Measurements from ENCODE around the gene STOML2. TPM values are rescaled to one million over a fixed set of nuclear protein-coding genes. Genes with fewer than 3 reads are reported as not detected.

STOML2 gene
- total RNA-seq, 2 experiments from 2014 or later = 208 to 211 TPM

GRCh38 chr9:35111001-35111933 lies 8.3 kb upstream of the STOML2 start:
- intact Hi-C loops (cut with micrococcal nuclease) = loop anchor here (10.0 kb wide), 1 partner anchor 444 kb away; no protein-coding TSS in a partner anchor
- POLR2A ChIA-PET = interaction anchor here (0.8 to 2.5 kb wide), 8 partner anchors 15 to 621 kb away, joined by 3 to 10 read pairs (median 4); partner anchors contain the start of genes CREB3, FANCG, PIGO and VCP
- peak; percentile 81 for ATAC-seq

GRCh38 chr9:35110327-35110761 lies 7.4 kb upstream of the STOML2 start:
- intact Hi-C loops (cut with micrococcal nuclease) = loop anchor here (10.0 kb wide), 1 partner anchor 444 kb away; no protein-coding TSS in a partner anchor
- Mint-ChIP-seq H3K9me3 (no peaks in the 10 kb centered on the region), H3K4me3 (peak overlapping the region; percentile 65), H3K27me3 (no peaks in the 10 kb centered on the region), H3K4me1 (ENCODE audit: low read depth) (peaks cover 41% of the 10 kb centered on the region), H3K27ac (no peak overlapping the region), H3K36me3 (ENCODE audit: low read depth) (no peaks in the 10 kb centered on the region)
- DNase-seq (peak; percentile 9), ATAC-seq (no peak)
- ChIA-PET CTCF (interaction anchor here (0.8 to 2.9 kb wide), 7 partner anchors 13 to 446 kb away, joined by 3 to 17 read pairs (median 3); partner anchors contain the start of genes FANCG and PIGO), POLR2A (interaction anchor here (0.8 to 2.2 kb wide), 3 partner anchors 14 to 38 kb away, joined by 3 to 9 read pairs (median 4); partner anchors contain the start of genes PIGO and VCP)
- no peak for TF ChIP-seq CTCF (IDR thresholded peaks at IDR 0.05)

More at GRCh38 chr9:35111001-35111933, 8.3 kb upstream of the STOML2 start:
- TF ChIP-seq CTCF (IDR thresholded peaks at IDR 0.05) = no peak
- H3K4me3 Mint-ChIP-seq = peak overlapping the region; percentile 65
- DNase-seq = peak; percentile 98
- CTCF ChIA-PET = interaction anchor here (0.8 to 2.9 kb wide), 7 partner anchors 8 to 447 kb away, joined by 3 to 17 read pairs (median 3); partner anchors contain the start of genes FANCG, PIGO and STOML2
- no peaks in the 10 kb centered on the region for H3K27me3 Mint-ChIP-seq
- H3K36me3 Mint-ChIP-seq (ENCODE audit: low read depth) = no peaks in the 10 kb centered on the region
- peaks cover 43% of the 10 kb centered on the region for H3K4me1 Mint-ChIP-seq (ENCODE audit: low read depth)
- H3K27ac Mint-ChIP-seq = peak overlapping the region; percentile 70
- no peaks in the 10 kb centered on the region for H3K9me3 Mint-ChIP-seq

DNA sequence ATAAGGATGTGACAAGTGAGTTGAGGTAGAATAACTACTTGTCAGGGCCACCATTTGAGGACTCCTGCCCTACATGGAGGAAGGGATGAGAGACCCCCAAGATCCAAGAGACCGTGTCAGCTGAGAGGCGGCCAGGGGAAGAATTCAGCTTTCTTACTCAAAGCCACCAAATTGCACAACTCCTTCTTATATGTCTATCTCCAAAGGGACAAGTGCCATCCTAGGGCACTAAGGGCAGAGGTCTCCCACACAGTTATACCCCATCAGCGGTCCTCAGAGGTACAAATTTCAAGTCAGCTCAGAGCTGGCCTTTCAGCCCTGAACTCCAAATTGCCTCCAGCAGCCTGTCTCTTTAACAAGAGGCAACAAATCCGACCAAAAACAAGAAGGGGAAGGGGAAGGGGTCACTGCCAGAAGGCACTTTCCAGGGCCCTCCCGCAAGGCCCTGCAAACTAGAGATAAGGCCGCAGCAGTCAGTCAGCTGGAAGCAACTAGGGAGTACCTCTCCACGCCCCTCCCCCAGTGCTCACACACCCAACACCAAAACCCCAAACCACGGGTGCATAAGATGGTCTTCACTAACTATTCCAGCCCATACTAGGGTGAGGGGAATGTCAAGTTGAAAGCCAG lies 6.1 kb upstream of the STOML2 start:
- no peak for ATAC-seq
- intact Hi-C loops (cut with micrococcal nuclease) = no loop called here
- no peak for DNase-seq
- CTCF ChIA-PET = interaction anchor here (1.3 kb wide), 1 partner anchor 17 kb away, joined by 3 read pairs; no protein-coding TSS in a partner anchor
- Mint-ChIP-seq H3K9me3 (no peaks in the 10 kb centered on the region), H3K27me3 (no peaks in the 10 kb centered on the region), H3K27ac (no peak overlapping the region), H3K36me3 (ENCODE audit: low read depth) (no peaks in the 10 kb centered on the region), H3K4me3 (no peak overlapping the region), H3K4me1 (ENCODE audit: low read depth) (peaks cover 29% of the 10 kb centered on the region)
- TF ChIP-seq CTCF (IDR thresholded peaks at IDR 0.05) = no peak
- POLR2A ChIA-PET = interaction anchor here (1.1 kb wide), 1 partner anchor 12 kb away, joined by 3 read pairs; the partner anchor contains the start of gene PIGO

DNA sequence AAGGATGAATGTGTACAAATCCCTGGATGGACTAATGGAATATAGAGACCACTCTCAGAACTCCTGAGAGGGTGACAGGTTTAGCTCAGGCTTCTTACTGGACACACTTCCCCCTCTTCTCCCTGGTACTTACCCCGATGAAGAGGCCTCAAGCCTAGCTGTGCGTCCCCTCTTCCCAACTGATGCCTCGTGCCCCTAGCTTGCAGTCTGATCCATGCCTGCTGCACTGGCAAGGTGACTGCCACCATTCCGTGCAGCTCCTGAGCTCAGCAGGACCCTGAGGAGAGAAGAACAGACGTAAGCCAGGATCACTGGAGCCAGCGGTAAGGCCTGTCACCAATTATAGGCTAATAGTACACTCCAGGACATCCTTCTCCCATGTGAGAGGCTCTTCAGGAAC lies 5.5 kb upstream of the STOML2 start:
- H3K36me3 Mint-ChIP-seq (ENCODE audit: low read depth) = no peaks in the 10 kb centered on the region
- no peaks in the 10 kb centered on the region for H3K9me3 Mint-ChIP-seq
- H3K27me3 Mint-ChIP-seq = no peaks in the 10 kb centered on the region
- intact Hi-C loops (cut with micrococcal nuclease) = no loop called here
- POLR2A ChIA-PET = interaction anchor here (1.1 kb wide), 1 partner anchor 12 kb away, joined by 3 read pairs; the partner anchor contains the start of gene PIGO
- TF ChIP-seq CTCF (IDR thresholded peaks at IDR 0.05) = no peak
- CTCF ChIA-PET = interaction anchor here (1.3 kb wide), 1 partner anchor 16 kb away, joined by 3 read pairs; no protein-coding TSS in a partner anchor
- DNase-seq (no peak), ATAC-seq (no peak)
- no peak overlapping the region for H3K27ac Mint-ChIP-seq
- H3K4me1 Mint-ChIP-seq (ENCODE audit: low read depth) = peaks cover 28% of the 10 kb centered on the region
- H3K4me3 Mint-ChIP-seq = no peak overlapping the region

All from activated CD8-positive, alpha-beta T cell treated with anti-CD3 and anti-CD28 coated beads for 36 hours (primary cell).